ENCODE data around the gene RBM25.

DNA sequence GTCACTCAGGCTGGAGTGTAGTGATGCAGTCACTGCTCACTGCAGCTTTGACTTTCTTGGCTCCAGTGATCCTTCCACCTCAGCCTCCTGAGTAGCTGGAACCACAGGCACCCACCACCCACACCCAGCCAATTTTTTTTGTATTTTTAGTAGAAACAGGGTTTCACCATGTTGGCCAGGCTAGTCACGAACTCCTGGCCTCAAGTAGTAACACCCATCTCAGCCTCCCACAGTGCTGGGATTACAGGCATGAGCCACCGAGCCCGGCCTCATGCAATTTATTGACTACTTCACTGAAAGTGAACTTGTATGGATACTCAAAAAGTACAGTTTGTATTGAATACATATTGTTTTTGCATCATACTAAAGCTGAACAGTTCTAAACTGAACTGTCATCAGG is 87.0 kb downstream of the RBM25 start:
- TF ChIP-seq, protein P1, sequence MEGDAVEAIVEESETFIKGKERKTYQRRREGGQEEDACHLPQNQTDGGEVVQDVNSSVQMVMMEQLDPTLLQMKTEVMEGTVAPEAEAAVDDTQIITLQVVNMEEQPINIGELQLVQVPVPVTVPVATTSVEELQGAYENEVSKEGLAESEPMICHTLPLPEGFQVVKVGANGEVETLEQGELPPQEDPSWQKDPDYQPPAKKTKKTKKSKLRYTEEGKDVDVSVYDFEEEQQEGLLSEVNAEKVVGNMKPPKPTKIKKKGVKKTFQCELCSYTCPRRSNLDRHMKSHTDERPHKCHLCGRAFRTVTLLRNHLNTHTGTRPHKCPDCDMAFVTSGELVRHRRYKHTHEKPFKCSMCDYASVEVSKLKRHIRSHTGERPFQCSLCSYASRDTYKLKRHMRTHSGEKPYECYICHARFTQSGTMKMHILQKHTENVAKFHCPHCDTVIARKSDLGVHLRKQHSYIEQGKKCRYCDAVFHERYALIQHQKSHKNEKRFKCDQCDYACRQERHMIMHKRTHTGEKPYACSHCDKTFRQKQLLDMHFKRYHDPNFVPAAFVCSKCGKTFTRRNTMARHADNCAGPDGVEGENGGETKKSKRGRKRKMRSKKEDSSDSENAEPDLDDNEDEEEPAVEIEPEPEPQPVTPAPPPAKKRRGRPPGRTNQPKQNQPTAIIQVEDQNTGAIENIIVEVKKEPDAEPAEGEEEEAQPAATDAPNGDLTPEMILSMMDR (IDR thresholded peaks at IDR 0.05) = no peak
- TF ChIP-seq POLR2AphosphoS5 (IDR thresholded peaks at IDR 0.05) = no peak
- TF ChIP-seq EP300 (IDR thresholded peaks at IDR 0.05) = no peak

Data from suprapubic skin (tissue), 4 donors.